B cell (primary cell): ENCODE measurements around the gene PAQR5.

Experiments used
- CTCF ChIP-seq: fragments of 200-600 bp; IDR thresholded peaks from one replicate; pipeline ENCODE4 v1.8.0; 2022; ENCODE audit warnings: antibody characterized with exemption, mild to moderate bottlenecking
- EZH2 ChIP-seq: IDR thresholded peaks from 2 replicates; pipeline ENCODE4 v1.6.1; 2012; ENCODE audit warnings: borderline replicate concordance, low read depth, mild to moderate bottlenecking, moderate library complexity, low read length; ENCODE audit not compliant: insufficient read depth, poor library complexity, severe bottlenecking

DNA sequence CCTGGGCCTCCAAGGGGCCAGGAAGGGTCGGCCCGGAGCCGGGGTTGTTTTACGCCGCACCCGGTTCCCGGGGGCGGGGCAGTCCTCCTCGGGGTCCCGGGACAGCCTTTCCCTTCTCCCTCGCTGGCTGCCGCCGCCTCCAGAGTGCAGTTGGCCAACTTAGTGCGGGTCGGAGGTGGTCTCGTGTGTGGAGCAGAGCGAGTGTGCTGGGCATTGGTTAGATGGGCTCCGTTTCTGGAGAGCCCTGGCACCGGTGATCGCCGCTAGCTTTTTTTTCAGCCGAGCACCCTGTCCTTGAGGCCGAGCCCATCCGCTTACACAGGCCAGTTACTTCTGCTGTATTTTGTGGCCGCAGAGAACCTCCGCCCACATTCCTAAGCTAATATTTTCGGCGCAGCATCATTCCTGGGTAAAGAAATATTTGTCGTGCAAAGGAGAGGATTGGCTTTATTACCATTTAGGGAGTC lies 116.0 kb downstream of the PAQR5 start:
- TF ChIP-seq CTCF: no peak
- TF ChIP-seq EZH2: no peak
